Measurements from ENCODE around the gene EPS8L3. TPM values are rescaled to one million over a fixed set of nuclear protein-coding genes. Genes with fewer than 3 reads are reported as not detected.

EPS8L3 gene
- total RNA-seq, 1 experiment from 2014 or later = 0.96 TPM

GRCh38 chr1:109791495-109792043 lies 27.8 kb upstream of the EPS8L3 start (continued):
- TF ChIP-seq, protein P1, sequence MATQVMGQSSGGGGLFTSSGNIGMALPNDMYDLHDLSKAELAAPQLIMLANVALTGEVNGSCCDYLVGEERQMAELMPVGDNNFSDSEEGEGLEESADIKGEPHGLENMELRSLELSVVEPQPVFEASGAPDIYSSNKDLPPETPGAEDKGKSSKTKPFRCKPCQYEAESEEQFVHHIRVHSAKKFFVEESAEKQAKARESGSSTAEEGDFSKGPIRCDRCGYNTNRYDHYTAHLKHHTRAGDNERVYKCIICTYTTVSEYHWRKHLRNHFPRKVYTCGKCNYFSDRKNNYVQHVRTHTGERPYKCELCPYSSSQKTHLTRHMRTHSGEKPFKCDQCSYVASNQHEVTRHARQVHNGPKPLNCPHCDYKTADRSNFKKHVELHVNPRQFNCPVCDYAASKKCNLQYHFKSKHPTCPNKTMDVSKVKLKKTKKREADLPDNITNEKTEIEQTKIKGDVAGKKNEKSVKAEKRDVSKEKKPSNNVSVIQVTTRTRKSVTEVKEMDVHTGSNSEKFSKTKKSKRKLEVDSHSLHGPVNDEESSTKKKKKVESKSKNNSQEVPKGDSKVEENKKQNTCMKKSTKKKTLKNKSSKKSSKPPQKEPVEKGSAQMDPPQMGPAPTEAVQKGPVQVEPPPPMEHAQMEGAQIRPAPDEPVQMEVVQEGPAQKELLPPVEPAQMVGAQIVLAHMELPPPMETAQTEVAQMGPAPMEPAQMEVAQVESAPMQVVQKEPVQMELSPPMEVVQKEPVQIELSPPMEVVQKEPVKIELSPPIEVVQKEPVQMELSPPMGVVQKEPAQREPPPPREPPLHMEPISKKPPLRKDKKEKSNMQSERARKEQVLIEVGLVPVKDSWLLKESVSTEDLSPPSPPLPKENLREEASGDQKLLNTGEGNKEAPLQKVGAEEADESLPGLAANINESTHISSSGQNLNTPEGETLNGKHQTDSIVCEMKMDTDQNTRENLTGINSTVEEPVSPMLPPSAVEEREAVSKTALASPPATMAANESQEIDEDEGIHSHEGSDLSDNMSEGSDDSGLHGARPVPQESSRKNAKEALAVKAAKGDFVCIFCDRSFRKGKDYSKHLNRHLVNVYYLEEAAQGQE (IDR thresholded peaks at IDR 0.05; ENCODE audit: low read depth) = no peak
- TF ChIP-seq EZH2 (IDR thresholded peaks at IDR 0.05) = no peak
- no peak for TF ChIP-seq ZFX (IDR thresholded peaks at IDR 0.05)
- TF ChIP-seq JUND (IDR thresholded peaks at IDR 0.05) = no peak
- TF ChIP-seq POLR2AphosphoS5 (IDR thresholded peaks at IDR 0.05; ENCODE audit: low read depth, low read length) = no peak
- TF ChIP-seq FOSL1 (IDR thresholded peaks at IDR 0.05; ENCODE audit: low read depth) = no peak
- TF ChIP-seq, protein P2, sequence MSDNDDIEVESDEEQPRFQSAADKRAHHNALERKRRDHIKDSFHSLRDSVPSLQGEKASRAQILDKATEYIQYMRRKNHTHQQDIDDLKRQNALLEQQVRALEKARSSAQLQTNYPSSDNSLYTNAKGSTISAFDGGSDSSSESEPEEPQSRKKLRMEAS (IDR thresholded peaks at IDR 0.05) = no peak
- no peak for TF ChIP-seq TCF7L2 (IDR thresholded peaks at IDR 0.05; ENCODE audit: borderline replicate concordance, extremely low read depth, insufficient read depth, insufficient read length)

- no peak overlapping the region for H2AFZ ChIP-seq (ENCODE audit: low read depth, low read length, poor library complexity, severe bottlenecking)
- intact Hi-C loops (cut with micrococcal nuclease) = no loop called here
- DNase-seq (ENCODE audit: low read depth, low spot score) (peak; percentile 27), ATAC-seq (peak; percentile 21; the same call in 1 of the 2 replicates)
- no TSS peak for BruUV-seq (replicated peaks)
- no peaks in the 10 kb centered on the region for H3K9me3 ChIP-seq (ENCODE audit: control insufficient read depth in 1 of 2, insufficient read depth in 1 of 2, low read depth in 1 of 2, low read length in 2 of 2)
- H3K4me1 ChIP-seq (ENCODE audit: control insufficient read depth in 1 of 2, insufficient read depth in 2 of 2, low read length in 2 of 2) = peaks cover 36 to 76% of the 10 kb centered on the region in 2 experiments
- no peaks in the 10 kb centered on the region for H3K36me3 ChIP-seq (ENCODE audit: control insufficient read depth in 1 of 2, insufficient read depth in 2 of 2, low read length in 2 of 2)
- H3K9me2 ChIP-seq (ENCODE audit: insufficient read depth) = no peaks in the 10 kb centered on the region
- CTCF ChIA-PET = interaction anchor here (0.6 to 3.3 kb wide), 6 partner anchors 9 to 269 kb away, joined by 3 to 28 read pairs (median 4); partner anchors contain the start of gene AHCYL1
- no peaks in the 10 kb centered on the region for H4K20me1 ChIP-seq (ENCODE audit: insufficient read depth)
- no peak overlapping the region for H3K4me3 ChIP-seq (replicated peaks in 1 of 2; ENCODE audit: low read depth in 1 of 2, low read length in 2 of 2)
- H3K4me2 ChIP-seq (ENCODE audit: low read length) = 0 out of 2 replicates have a peak overlapping the region, but pooled peaks have one; percentile 48
- H3K9ac ChIP-seq (ENCODE audit: low read length) = no peak overlapping the region
- H3K27me3 ChIP-seq (ENCODE audit: insufficient read depth, low read length) = no peaks in the 10 kb centered on the region
- H3K79me2 ChIP-seq (ENCODE audit: insufficient read depth, low read length) = no peaks in the 10 kb centered on the region
- RAD21 ChIA-PET (ENCODE audit: low non-redundant PET in 1 of 2, low total read pairs in 2 of 2, uncharacterized antibody in 2 of 2, unreplicated experiment in 2 of 2) = interaction anchor here in 1 of 2 experiments (0.6 kb wide), 1 partner anchor 12 kb away, joined by 4 read pairs; no protein-coding TSS in a partner anchor
- POLR2A ChIA-PET = interaction anchor here (0.8 kb wide), 1 partner anchor 17 kb away, joined by 3 read pairs; no protein-coding TSS in a partner anchor
- no peak overlapping the region; the same call in 1 of the 2 replicates for H3K27ac ChIP-seq (ENCODE audit: low read depth, low read length)
- TF ChIP-seq RAD21 (IDR thresholded peaks at IDR 0.05; ENCODE audit: low read depth) (no peak), FOSL1 (IDR thresholded peaks at IDR 0.05; ENCODE audit: low read depth) (no peak; the same call in 1 of the 2 replicates), JUND (IDR thresholded peaks at IDR 0.05) (0 out of 2 replicates have a peak, but pooled peaks have one; percentile 34), SP1 (IDR thresholded peaks at IDR 0.05; ENCODE audit: low read depth) (no peak)
- TF ChIP-seq, protein P3, sequence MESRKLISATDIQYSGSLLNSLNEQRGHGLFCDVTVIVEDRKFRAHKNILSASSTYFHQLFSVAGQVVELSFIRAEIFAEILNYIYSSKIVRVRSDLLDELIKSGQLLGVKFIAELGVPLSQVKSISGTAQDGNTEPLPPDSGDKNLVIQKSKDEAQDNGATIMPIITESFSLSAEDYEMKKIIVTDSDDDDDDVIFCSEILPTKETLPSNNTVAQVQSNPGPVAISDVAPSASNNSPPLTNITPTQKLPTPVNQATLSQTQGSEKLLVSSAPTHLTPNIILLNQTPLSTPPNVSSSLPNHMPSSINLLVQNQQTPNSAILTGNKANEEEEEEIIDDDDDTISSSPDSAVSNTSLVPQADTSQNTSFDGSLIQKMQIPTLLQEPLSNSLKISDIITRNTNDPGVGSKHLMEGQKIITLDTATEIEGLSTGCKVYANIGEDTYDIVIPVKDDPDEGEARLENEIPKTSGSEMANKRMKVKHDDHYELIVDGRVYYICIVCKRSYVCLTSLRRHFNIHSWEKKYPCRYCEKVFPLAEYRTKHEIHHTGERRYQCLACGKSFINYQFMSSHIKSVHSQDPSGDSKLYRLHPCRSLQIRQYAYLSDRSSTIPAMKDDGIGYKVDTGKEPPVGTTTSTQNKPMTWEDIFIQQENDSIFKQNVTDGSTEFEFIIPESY (IDR thresholded peaks at IDR 0.05; ENCODE audit: extremely low read depth, insufficient replicate concordance, low read length) = no peak
- TF ChIP-seq, protein P1 (IDR thresholded peaks at IDR 0.05; ENCODE audit: low read depth) = no peak
Measured at GRCh38 chr1:109790735-109791494, 27.2 kb upstream of the EPS8L3 start.

All from HCT116 (cell line).